Measurements from ENCODE around the gene MYMK.

MYMK gene

GRCh38 chr9:133535306-133535877 is 10.6 kb upstream of the MYMK start:
- no peak for DNase-seq (ENCODE audit: low read depth in 2 of 2)

GRCh38 chr9:133534346-133535291 is 9.9 kb upstream of the MYMK start, which contains the start of gene ADAMTSL2:
TSS of gene ADAMTSL2 (plus strand) at chr9:133534704. CDS start at chr9:133536713, 2,009 bp downstream.
- peak in 1 of 2 experiments; percentile 17 for DNase-seq (ENCODE audit: low read depth in 2 of 2)

- no peak for DNase-seq (ENCODE audit: low read depth in 2 of 2)
Observed at GRCh38 chr9:133533857-133534256, 9.1 kb upstream of the MYMK start.

GRCh38 chr9:133532937-133533668 is 8.3 kb upstream of the MYMK start:
- peak; percentile 37 to 77 for DNase-seq (ENCODE audit: low read depth in 2 of 2)

- no peak for DNase-seq (ENCODE audit: low read depth in 2 of 2)
Observed at GRCh38 chr9:133531293-133531692, 6.5 kb upstream of the MYMK start.

GRCh38 chr9:133529874-133530273 is 5.1 kb upstream of the MYMK start:
- DNase-seq (ENCODE audit: low read depth in 2 of 2): no peak

- no peak for DNase-seq (ENCODE audit: low read depth in 2 of 2)
Observed at GRCh38 chr9:133529457-133529856, 4.7 kb upstream of the MYMK start.

- no peak for DNase-seq (ENCODE audit: low read depth in 2 of 2)
Observed at GRCh38 chr9:133528876-133529241, 4.1 kb upstream of the MYMK start.

- no peak for DNase-seq (ENCODE audit: low read depth in 2 of 2)
Observed at GRCh38 chr9:133528001-133528875, 3.5 kb upstream of the MYMK start.

- no peak for DNase-seq (ENCODE audit: low read depth in 2 of 2)
Observed at GRCh38 chr9:133527444-133527920, 2.7 kb upstream of the MYMK start.

- no peak for DNase-seq (ENCODE audit: low read depth in 2 of 2)
Observed at GRCh38 chr9:133526721-133527321, 2.1 kb upstream of the MYMK start.

- DNase-seq (ENCODE audit: low read depth in 2 of 2): no peak
Observed at GRCh38 chr9:133525677-133526076, 918 bp upstream of the MYMK start.

GRCh38 chr9:133524146-133524545 is 613 bp downstream of the MYMK start:
- DNase-seq (ENCODE audit: low read depth in 2 of 2): no peak

GRCh38 chr9:133523106-133523505 is 1.7 kb downstream of the MYMK start:
- no peak for DNase-seq (ENCODE audit: low read depth in 2 of 2)

GRCh38 chr9:133522073-133522910 is 2.5 kb downstream of the MYMK start:
- no peak for DNase-seq (ENCODE audit: low read depth in 2 of 2)

- no peak for DNase-seq (ENCODE audit: low read depth in 2 of 2)
Observed at GRCh38 chr9:133521122-133522072, 3.4 kb downstream of the MYMK start.

GRCh38 chr9:133520121-133520835 is 4.5 kb downstream of the MYMK start:
- DNase-seq (ENCODE audit: low read depth in 2 of 2): no peak

GRCh38 chr9:133519693-133520092 is 5.1 kb downstream of the MYMK start:
- DNase-seq (ENCODE audit: low read depth in 2 of 2): no peak
